ENCODE results near the gene TNNI3. TPM values are rescaled to one million over a fixed set of nuclear protein-coding genes. Genes with fewer than 3 reads are reported as not detected.
A peak's percentile ranks its signal among the peaks of the same experiment; 100 is the strongest.

Gene TNNI3
- total and polyA plus RNA-seq, 9 of the 15 experiments (the other 6 are each of a cell fraction or from before 2014, with no cell fraction given), result 4.7 to 158 (median 42.0) TPM

GRCh38 chr19:55166530-55167268 lies 9.2 kb upstream of the TNNI3 start, which contains the start of gene DNAAF3 (continued):
- TF ChIP-seq ATF3 (IDR thresholded peaks at IDR 0.05) (peak; percentile 42; the same call in 1 of the 2 replicates), ATF3 (CRISPR knock-in tag; conservative IDR thresholded peaks at IDR 0.05) (no peak), ZBTB5 (IDR thresholded peaks at IDR 0.05) (no peak), USF1 (CRISPR knock-in tag; IDR thresholded peaks at IDR 0.05) (0 out of 2 replicates have a peak, but pooled peaks have one; percentile 17), ZNF445 (CRISPR knock-in tag; IDR thresholded peaks at IDR 0.05; ENCODE audit: low read depth) (0 out of 2 replicates have a peak, but pooled peaks have one; percentile 43), FUS (optimal IDR thresholded peaks at IDR 0.05; ENCODE audit: low read depth, low read length) (no peak), HINFP (tag; conservative IDR thresholded peaks at IDR 0.05; ENCODE audit: low read depth) (no peak), RAD21 (CRISPR knock-in tag; conservative IDR thresholded peaks at IDR 0.05 in 1 of 2, IDR thresholded peaks at IDR 0.05 in 1 of 2) (no peak), SNAPC5 (CRISPR knock-in tag; IDR thresholded peaks at IDR 0.05) (no peak), CEBPZ (IDR thresholded peaks at IDR 0.05; ENCODE audit: borderline replicate concordance, low read depth, low read length) (peak; percentile 56; the same call in 1 of the 2 replicates), BHLHE40 (IDR thresholded peaks at IDR 0.05; ENCODE audit: low read length) (peak; percentile 92), ZNF79 (CRISPR knock-in tag; IDR thresholded peaks at IDR 0.05; ENCODE audit: low read depth) (no peak), SNRNP70 (optimal IDR thresholded peaks at IDR 0.05; ENCODE audit: low read depth, low read length) (no peak), TAF15 (IDR thresholded peaks at IDR 0.05; ENCODE audit: low read depth, low read length) (no peak), SMAD4 (CRISPR knock-in tag; conservative IDR thresholded peaks at IDR 0.05) (peak; percentile 25), ZNF239 (CRISPR knock-in tag; IDR thresholded peaks at IDR 0.05) (no peak), MCM5 (IDR thresholded peaks at IDR 0.05; ENCODE audit: low read depth) (no peak), HNRNPL (IDR thresholded peaks at IDR 0.05; ENCODE audit: low read depth, low read length) (no peak), DIDO1 (tag; IDR thresholded peaks at IDR 0.05; ENCODE audit: low read depth) (no peak)
